ENCODE results near the gene PCNT.
A peak's percentile ranks its signal among the peaks of the same experiment; 100 is the strongest.

Gene PCNT

GRCh38 chr21:46323710-46324389, at the start of gene PCNT, which contains the start of gene C21orf58:
PCNT (plus strand) TSS chr21:46324156; CDS start chr21:46324229, 73 bp downstream.
C21orf58 (minus strand) TSS chr21:46323870; CDS start chr21:46322738, 1,132 bp downstream.
- TF ChIP-seq EZH2phosphoT487 (IDR thresholded peaks at IDR 0.05; ENCODE audit: borderline replicate concordance, low read length) (no peak), CTCF (IDR thresholded peaks at IDR 0.05; ENCODE audit: low read depth, low read length, poor library complexity, severe bottlenecking) (no peak)
- H3K36me3 ChIP-seq (ENCODE audit: control insufficient read depth, low read length), result peaks cover 67% of the 10 kb centered on the region
- H4K20me1 ChIP-seq (ENCODE audit: control insufficient read depth, insufficient read depth, low read depth, low read length), result peaks cover 19% of the 10 kb centered on the region
- peaks cover 4% of the 10 kb centered on the region; the same call in 1 of the 2 replicates for H3F3A ChIP-seq (ENCODE audit: control insufficient read depth, insufficient read depth)
- H3K9me2 ChIP-seq (replicated peaks; ENCODE audit: control insufficient read depth, low read length), result no peaks in the 10 kb centered on the region
- peaks cover 36% of the 10 kb centered on the region for H3K4me1 ChIP-seq (ENCODE audit: control insufficient read depth, low read length)
- no peaks in the 10 kb centered on the region for H3K27me3 ChIP-seq (ENCODE audit: control insufficient read depth, low read length)
- H3K27ac ChIP-seq (ENCODE audit: low read depth, low read length), result peak within 1 kb of the TSS; percentile 80
- H3K9me3 ChIP-seq (ENCODE audit: control insufficient read depth, insufficient read depth, low read length), result no peaks in the 10 kb centered on the region
- H3K4me2 ChIP-seq (ENCODE audit: low read length), result peak within 1 kb of the TSS; percentile 98
- peak within 1 kb of the TSS; percentile 88 for H3K4me3 ChIP-seq (ENCODE audit: low read length)
- H3K79me2 ChIP-seq (ENCODE audit: control insufficient read depth, low read length), result peaks cover 89% of the 10 kb centered on the region

GRCh38 chr21:46274797-46275390, 49.1 kb upstream of the PCNT start:
- peaks cover 88% of the 10 kb centered on the region for H3K36me3 ChIP-seq (ENCODE audit: control insufficient read depth, low read length)
- H4K20me1 ChIP-seq (ENCODE audit: control insufficient read depth, insufficient read depth, low read depth, low read length), result no peaks in the 10 kb centered on the region
- H3F3A ChIP-seq (ENCODE audit: control insufficient read depth, insufficient read depth), result no peaks in the 10 kb centered on the region
- no peak overlapping the region for H3K4me3 ChIP-seq (ENCODE audit: low read length)
- no peak overlapping the region for H3K4me2 ChIP-seq (ENCODE audit: low read length)
- H3K9me2 ChIP-seq (replicated peaks; ENCODE audit: control insufficient read depth, low read length), result no peaks in the 10 kb centered on the region
- TF ChIP-seq EZH2phosphoT487 (IDR thresholded peaks at IDR 0.05; ENCODE audit: borderline replicate concordance, low read length), result no peak
- no peak for TF ChIP-seq CTCF (IDR thresholded peaks at IDR 0.05; ENCODE audit: low read depth, low read length, poor library complexity, severe bottlenecking)
- H3K4me1 ChIP-seq (ENCODE audit: control insufficient read depth, low read length), result no peaks in the 10 kb centered on the region
- no peaks in the 10 kb centered on the region for H3K9me3 ChIP-seq (ENCODE audit: control insufficient read depth, insufficient read depth, low read length)
- peaks cover 13% of the 10 kb centered on the region for H3K79me2 ChIP-seq (ENCODE audit: control insufficient read depth, low read length)
- H3K27me3 ChIP-seq (ENCODE audit: control insufficient read depth, low read length), result no peaks in the 10 kb centered on the region
- H3K27ac ChIP-seq (ENCODE audit: low read depth, low read length), result no peak overlapping the region

GRCh38 chr21:46284077-46284644, 39.8 kb upstream of the PCNT start:
- Histone ChIP-seq H3K27ac (ENCODE audit: low read depth, low read length) (no peak overlapping the region), H3K4me3 (ENCODE audit: low read length) (peak overlapping the region; percentile 96), H3K9me2 (replicated peaks; ENCODE audit: control insufficient read depth, low read length) (no peaks in the 10 kb centered on the region), H3K27me3 (ENCODE audit: control insufficient read depth, low read length) (no peaks in the 10 kb centered on the region), H3K9me3 (ENCODE audit: control insufficient read depth, insufficient read depth, low read length) (no peaks in the 10 kb centered on the region), H4K20me1 (ENCODE audit: control insufficient read depth, insufficient read depth, low read depth, low read length) (0 out of 2 replicates have a peak, but pooled peaks cover 5% of the 10 kb centered on the region), H3K79me2 (ENCODE audit: control insufficient read depth, low read length) (peaks cover 91% of the 10 kb centered on the region), H3F3A (ENCODE audit: control insufficient read depth, insufficient read depth) (peaks cover 5% of the 10 kb centered on the region; the same call in 1 of the 2 replicates), H3K36me3 (ENCODE audit: control insufficient read depth, low read length) (peaks cover 66% of the 10 kb centered on the region), H3K4me2 (ENCODE audit: low read length) (peak overlapping the region; percentile 81), H3K4me1 (ENCODE audit: control insufficient read depth, low read length) (peaks cover 36% of the 10 kb centered on the region)
- no peak for TF ChIP-seq CTCF (IDR thresholded peaks at IDR 0.05; ENCODE audit: low read depth, low read length, poor library complexity, severe bottlenecking)
- no peak for TF ChIP-seq EZH2phosphoT487 (IDR thresholded peaks at IDR 0.05; ENCODE audit: borderline replicate concordance, low read length)

All from DOHH2 (cell line).